ENCODE data around the gene RNF17.
A peak's percentile ranks its signal among the peaks of the same experiment; 100 is the strongest.

Gene RNF17

GRCh38 chr13:24910502-24911132 is 146.6 kb downstream of the RNF17 start:
- POLR2A ChIA-PET: no interaction called here
- DNase-seq (ENCODE audit: low read depth, low spot score): no peak
- no peak overlapping the region for H3K4me3 ChIP-seq (ENCODE audit: low read depth, low read length)
- no peak for TF ChIP-seq CTCF (IDR thresholded peaks at IDR 0.05; ENCODE audit: insufficient read depth, low read length, missing control alignments)
- CTCF ChIA-PET: no interaction called here

GRCh38 chr13:24911133-24911908 is 147.4 kb downstream of the RNF17 start:
- DNase-seq (ENCODE audit: low read depth, low spot score): no peak
- ChIA-PET POLR2A (no interaction called here), CTCF (no interaction called here)
- no peak for TF ChIP-seq CTCF (IDR thresholded peaks at IDR 0.05; ENCODE audit: insufficient read depth, low read length, missing control alignments)
- H3K4me3 ChIP-seq (ENCODE audit: low read depth, low read length): no peak overlapping the region

GRCh38 chr13:24916464-24916863 is 152.5 kb downstream of the RNF17 start:
- H3K4me3 ChIP-seq (ENCODE audit: low read depth, low read length): no peak overlapping the region
- no peak for TF ChIP-seq CTCF (IDR thresholded peaks at IDR 0.05; ENCODE audit: insufficient read depth, low read length, missing control alignments)
- ChIA-PET CTCF (no interaction called here), POLR2A (no interaction called here)
- no peak for DNase-seq (ENCODE audit: low read depth, low spot score)

- no peak for TF ChIP-seq CTCF (IDR thresholded peaks at IDR 0.05; ENCODE audit: insufficient read depth, low read length, missing control alignments)
- DNase-seq (ENCODE audit: low read depth, low spot score): no peak
- CTCF ChIA-PET: no interaction called here
- H3K4me3 ChIP-seq (ENCODE audit: low read depth, low read length): no peak overlapping the region
- POLR2A ChIA-PET: no interaction called here
These were observed 157.0 kb downstream of the RNF17 start for GRCh38 chr13:24921003-24921402.

GRCh38 chr13:24921881-24922280 is 157.9 kb downstream of the RNF17 start:
- POLR2A ChIA-PET: no interaction called here
- TF ChIP-seq CTCF (IDR thresholded peaks at IDR 0.05; ENCODE audit: insufficient read depth, low read length, missing control alignments): no peak
- peak overlapping the region; percentile 87 for H3K4me3 ChIP-seq (ENCODE audit: low read depth, low read length)
- CTCF ChIA-PET: interaction anchor here (1.4 kb wide), 1 partner anchor 73 kb away, joined by 3 read pairs; no protein-coding TSS in a partner anchor
- no peak for DNase-seq (ENCODE audit: low read depth, low spot score)

- DNase-seq (ENCODE audit: low read depth, low spot score): no peak
- CTCF ChIA-PET: interaction anchor here (1.1 to 1.4 kb wide), 2 partner anchors 12 to 73 kb away, joined by 3 read pairs; no protein-coding TSS in a partner anchor
- H3K4me3 ChIP-seq (ENCODE audit: low read depth, low read length): peak overlapping the region; percentile 87
- no peak for TF ChIP-seq CTCF (IDR thresholded peaks at IDR 0.05; ENCODE audit: insufficient read depth, low read length, missing control alignments)
- POLR2A ChIA-PET: no interaction called here
These were observed 158.4 kb downstream of the RNF17 start for GRCh38 chr13:24922387-24922744.
